ENCODE results near the gene BMI1.
"Not testable (repeated sequence)": the region's sequence is repeated elsewhere in the genome, so short reads cannot be mapped to it uniquely, and the experiment has no call there.

BMI1 gene

DNA sequence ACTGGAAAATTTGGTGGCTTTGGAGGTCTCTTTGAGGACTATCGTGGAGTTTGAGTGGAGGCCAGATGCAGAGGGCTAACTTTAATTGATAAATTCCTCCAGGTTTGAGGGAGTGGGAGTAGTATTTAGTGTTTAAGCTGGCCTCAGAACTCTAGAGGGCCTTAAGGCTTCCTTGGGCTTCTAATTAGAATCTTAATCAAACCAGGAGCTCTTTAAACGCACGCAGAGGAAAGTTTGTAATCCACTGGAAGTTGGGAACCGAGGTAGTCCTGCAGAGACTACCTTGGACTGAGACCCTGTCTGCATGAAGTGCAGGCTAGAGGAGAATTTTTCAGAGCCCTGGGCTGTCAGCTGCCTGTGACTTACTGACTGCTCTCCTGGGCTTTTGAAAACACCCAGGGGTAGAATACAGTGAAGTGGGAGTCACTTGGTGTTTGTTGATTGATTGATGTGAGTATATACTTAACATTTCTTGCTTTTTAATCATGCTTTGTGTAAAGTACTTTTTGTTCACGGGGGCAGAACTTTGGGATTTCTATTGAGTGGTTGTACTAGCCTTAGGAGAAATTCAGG, 30.3 kb downstream of the BMI1 start:
- intact Hi-C loops (cut with DNase I) = no loop called here
- no peak for DNase-seq

DNA sequence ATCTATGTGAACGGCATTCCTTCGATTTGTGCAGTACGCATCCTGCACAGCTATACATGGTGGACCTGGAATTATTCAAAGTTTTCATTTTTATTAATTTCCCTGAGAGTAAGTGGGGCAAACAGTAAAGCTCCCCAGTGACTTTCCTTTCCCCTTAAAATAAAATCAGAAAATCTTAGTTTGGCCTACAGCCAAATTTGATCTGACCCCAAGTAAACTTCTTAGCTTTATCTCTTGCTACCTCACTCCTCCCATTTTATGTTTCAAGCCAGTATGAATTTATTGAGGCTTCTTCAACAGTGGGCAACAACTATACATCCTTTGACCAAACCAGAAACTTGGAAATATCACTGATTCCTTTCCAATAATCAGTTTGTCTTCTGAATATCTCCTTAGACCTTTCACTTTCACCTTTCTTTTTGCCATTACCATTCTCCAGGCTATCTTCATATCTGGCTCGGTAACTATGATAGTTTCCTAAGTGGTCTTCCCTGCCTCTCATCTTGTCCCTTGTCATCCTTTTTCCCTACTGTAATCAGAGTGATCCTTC, 35.5 kb downstream of the BMI1 start:
- intact Hi-C loops (cut with DNase I) = no loop called here
- no peak for DNase-seq

DNA sequence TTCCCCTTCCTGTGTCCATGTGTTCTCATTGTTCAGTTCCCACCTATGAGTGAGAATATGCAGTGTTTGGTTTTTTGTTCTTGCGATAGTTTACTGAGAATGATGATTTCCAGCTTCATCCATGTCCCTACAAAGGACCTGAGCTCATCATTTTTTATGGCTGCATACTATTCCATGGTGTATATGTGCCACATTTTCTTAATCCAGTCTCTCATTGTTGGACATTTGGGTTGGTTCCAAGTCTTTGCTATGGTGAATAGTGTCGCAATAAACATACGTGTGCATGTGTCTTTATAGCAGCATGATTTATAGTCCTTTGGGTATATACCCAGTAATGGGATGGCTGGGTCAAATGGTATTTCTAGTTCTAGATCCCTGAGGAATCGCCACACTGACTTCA, 36.9 kb downstream of the BMI1 start:
- intact Hi-C loops (cut with DNase I); DNase-seq: not testable (repeated sequence)

- intact Hi-C loops (cut with DNase I) = no loop called here
- DNase-seq = no peak
These were observed 42.4 kb downstream of the BMI1 start for GRCh38 chr10:22363305-22363704.

- no peak for DNase-seq
- intact Hi-C loops (cut with DNase I) = no loop called here
These were observed 43.7 kb downstream of the BMI1 start for GRCh38 chr10:22364407-22365140.

DNA sequence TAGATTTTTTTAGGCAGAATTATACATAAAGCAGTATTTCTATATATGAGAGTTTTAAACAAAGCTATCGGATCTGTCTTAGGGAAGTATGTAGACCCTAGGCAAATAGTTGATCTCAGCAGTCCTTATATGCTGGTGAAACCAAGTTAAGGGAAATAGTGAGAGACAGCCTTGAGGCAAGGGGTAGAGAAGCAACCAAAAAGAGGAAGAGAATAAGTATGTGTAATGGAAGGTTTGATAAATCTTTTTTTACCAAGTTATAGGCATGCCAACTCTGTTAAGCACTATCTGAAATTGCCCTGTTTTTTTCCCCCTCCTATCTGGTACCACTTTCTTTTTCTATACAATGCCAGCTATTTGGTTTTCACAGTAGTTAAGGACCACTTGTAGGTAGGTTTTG, 44.3 kb downstream of the BMI1 start:
- intact Hi-C loops (cut with DNase I) = no loop called here
- DNase-seq = no peak

GRCh38 chr10:22365644-22366434, 44.9 kb downstream of the BMI1 start:
- no peak for DNase-seq
- intact Hi-C loops (cut with DNase I) = no loop called here

GRCh38 chr10:22366435-22366703, 45.5 kb downstream of the BMI1 start:
- no peak for DNase-seq
- intact Hi-C loops (cut with DNase I) = no loop called here

GRCh38 chr10:22366771-22367170, 45.9 kb downstream of the BMI1 start:
- DNase-seq = no peak
- intact Hi-C loops (cut with DNase I) = no loop called here

GRCh38 chr10:22367471-22367870, 46.6 kb downstream of the BMI1 start:
- intact Hi-C loops (cut with DNase I) = no loop called here
- no peak for DNase-seq

GRCh38 chr10:22368402-22368801, 47.5 kb downstream of the BMI1 start:
- DNase-seq = no peak
- intact Hi-C loops (cut with DNase I) = no loop called here

DNA sequence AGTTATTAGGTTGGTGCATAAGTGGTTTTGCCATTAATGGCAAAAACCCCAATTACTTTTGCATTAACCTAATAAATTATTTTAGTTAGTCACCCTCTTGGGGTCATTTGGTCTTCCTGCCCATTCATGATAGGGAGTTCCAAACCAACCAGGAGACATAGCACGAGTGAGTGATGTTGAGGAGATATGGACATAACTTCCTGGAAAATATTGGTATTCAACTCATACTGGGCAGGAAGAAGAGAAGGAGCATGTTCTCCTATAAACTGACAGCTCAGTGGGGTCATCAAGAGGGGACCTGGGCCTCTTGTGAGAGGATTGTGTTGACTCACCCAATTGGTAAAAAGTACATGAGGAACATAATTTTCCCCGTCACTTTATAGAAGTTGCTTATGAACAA, 48.1 kb downstream of the BMI1 start:
- DNase-seq = no peak
- intact Hi-C loops (cut with DNase I) = no loop called here

DNA sequence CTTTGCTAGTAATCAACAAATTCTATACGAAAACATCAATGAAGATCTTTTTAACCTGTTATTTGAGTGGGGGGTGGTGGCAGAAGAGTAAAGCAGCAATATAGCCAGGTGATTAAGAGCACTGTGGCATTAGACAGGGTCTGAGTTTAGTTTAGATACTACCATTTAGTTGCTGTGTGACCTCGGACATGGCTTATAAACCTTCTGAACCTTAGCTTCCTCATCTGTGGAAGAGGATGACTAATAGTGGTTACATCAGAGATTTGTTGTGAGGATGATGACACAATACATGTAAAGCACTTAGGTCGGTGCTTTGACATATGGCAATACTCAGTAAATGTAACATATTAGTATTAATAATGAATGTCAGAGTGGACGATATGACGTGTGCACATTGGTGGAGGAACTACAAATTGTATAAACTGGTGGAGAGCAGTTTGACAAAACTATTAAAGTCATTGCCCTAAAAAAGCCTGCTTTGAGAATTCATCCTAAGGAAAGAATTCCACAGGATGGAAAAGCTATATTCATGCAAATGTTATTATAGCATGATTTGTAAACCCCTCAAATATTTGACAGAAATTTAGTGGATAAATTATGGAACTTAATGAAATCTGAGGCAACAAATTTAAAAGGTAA, 48.7 kb downstream of the BMI1 start:
- intact Hi-C loops (cut with DNase I) = no loop called here
- no peak for DNase-seq

DNA sequence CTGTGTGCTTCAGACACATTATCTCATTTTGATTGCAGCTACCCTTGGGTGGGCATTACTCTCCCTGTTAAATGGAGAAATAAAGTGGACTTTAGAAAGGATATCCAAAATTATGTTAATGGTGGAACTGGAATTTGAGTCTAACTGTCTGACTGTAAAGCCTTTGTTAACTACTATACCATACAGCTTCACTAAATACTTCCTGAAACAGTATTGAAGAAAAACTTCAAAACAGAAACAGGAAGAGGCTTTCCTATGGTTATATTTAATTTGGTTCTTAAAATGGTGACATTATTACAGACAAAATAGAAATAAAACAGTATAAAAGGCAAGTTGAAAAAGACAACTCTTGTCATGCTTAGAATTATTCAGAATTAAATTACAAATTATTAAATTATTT, 49.4 kb downstream of the BMI1 start:
- intact Hi-C loops (cut with DNase I) = no loop called here
- no peak for DNase-seq

GRCh38 chr10:22372298-22372697, 51.4 kb downstream of the BMI1 start:
- DNase-seq = no peak

DNA sequence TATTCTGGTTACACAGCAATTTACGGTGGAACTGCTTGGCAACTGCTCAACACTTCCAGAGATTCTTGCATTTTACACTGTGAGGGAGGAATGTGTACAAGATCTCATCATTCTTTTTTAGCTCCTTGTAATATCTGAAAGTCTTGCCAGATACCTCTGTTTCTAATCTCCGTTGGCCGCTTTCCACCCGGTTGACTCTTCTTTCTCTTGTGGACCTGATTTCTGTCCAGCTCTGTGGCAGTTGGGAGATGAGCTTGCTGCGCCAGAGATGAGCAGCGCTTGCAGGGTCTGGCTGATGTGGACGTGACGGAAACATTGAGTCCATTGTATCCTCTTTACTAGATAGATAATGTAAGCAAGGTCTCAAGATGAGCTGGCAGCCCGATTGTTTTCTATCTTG, 52.0 kb downstream of the BMI1 start:
- intact Hi-C loops (cut with DNase I) = no loop called here
- peak in 1 of 42 donors; percentile 8 for DNase-seq

More at GRCh38 chr10:22372298-22372697, 51.4 kb downstream of the BMI1 start:
- intact Hi-C loops (cut with DNase I) = no loop called here

- intact Hi-C loops (cut with DNase I) = no loop called here
These were observed 53.7 kb downstream of the BMI1 start for GRCh38 chr10:22374489-22375126.

GRCh38 chr10:22379059-22379458, 58.2 kb downstream of the BMI1 start:
- peak in 7 of 42 donors; percentile 7 to 55 (median 23) for DNase-seq
- intact Hi-C loops (cut with DNase I) = no loop called here

More at GRCh38 chr10:22374489-22375126, 53.7 kb downstream of the BMI1 start:
- DNase-seq = no peak
